ENCODE measurements around the gene C1RL. TPM values are rescaled to one million over a fixed set of nuclear protein-coding genes. Genes with fewer than 3 reads are reported as not detected.

The C1RL gene
- total RNA-seq, 1 experiment from 2014 or later = 25.9 TPM

DNA sequence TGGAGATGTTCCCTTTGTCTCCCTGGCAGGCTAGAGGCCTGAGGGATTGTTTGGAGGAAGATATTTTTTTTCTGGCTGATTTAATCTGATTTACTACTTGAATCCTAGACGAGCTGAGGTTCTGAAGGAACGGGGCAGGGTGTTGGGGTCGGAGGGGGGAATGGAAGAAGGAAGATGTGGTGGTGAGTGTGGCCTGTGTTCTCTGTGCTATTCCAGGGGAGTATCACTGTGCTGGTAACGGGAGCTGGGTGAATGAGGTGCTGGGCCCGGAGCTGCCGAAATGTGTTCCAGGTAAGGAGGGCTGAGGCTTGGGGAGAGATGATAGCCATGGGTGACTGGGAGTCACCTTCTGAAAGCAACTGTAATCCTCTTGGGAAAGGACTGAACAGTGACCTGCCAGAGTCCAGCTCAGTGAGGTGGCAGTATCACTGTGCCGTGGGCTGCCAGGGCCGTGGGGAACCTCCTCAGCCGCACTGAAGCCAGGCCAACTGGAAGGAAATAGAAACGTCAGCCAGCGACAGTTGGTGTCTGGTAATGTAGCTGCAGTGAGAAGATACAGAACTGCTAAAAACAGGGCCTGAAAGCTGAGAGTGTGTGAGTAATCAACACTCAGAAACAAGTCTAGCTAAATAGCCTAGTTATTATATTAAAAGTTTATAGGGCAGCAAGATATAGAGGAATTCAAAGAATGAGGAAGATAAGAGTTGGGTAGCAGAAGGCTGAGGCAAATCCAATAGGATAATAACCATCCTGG is 40.6 kb downstream of the C1RL start (continued):
- TF ChIP-seq REST (IDR thresholded peaks at IDR 0.05; ENCODE audit: low read depth) (no peak), FOSL1 (IDR thresholded peaks at IDR 0.05; ENCODE audit: low read depth) (no peak), POLR2A (IDR thresholded peaks at IDR 0.05; ENCODE audit: borderline replicate concordance, extremely low read depth, insufficient read depth, insufficient read length) (no peak)
- TF ChIP-seq, protein P1, sequence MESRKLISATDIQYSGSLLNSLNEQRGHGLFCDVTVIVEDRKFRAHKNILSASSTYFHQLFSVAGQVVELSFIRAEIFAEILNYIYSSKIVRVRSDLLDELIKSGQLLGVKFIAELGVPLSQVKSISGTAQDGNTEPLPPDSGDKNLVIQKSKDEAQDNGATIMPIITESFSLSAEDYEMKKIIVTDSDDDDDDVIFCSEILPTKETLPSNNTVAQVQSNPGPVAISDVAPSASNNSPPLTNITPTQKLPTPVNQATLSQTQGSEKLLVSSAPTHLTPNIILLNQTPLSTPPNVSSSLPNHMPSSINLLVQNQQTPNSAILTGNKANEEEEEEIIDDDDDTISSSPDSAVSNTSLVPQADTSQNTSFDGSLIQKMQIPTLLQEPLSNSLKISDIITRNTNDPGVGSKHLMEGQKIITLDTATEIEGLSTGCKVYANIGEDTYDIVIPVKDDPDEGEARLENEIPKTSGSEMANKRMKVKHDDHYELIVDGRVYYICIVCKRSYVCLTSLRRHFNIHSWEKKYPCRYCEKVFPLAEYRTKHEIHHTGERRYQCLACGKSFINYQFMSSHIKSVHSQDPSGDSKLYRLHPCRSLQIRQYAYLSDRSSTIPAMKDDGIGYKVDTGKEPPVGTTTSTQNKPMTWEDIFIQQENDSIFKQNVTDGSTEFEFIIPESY (IDR thresholded peaks at IDR 0.05; ENCODE audit: extremely low read depth, insufficient replicate concordance, low read length) = no peak

GRCh38 chr12:7067096-7067495 is 41.9 kb downstream of the C1RL start:
- ATAC-seq (no peak), DNase-seq (ENCODE audit: low read depth, low spot score) (no peak)
- Histone ChIP-seq H3K27me3 (ENCODE audit: insufficient read depth, low read length) (no peaks in the 10 kb centered on the region), H3K4me1 (ENCODE audit: control insufficient read depth in 1 of 2, insufficient read depth in 2 of 2, low read length in 2 of 2) (no peaks in the 10 kb centered on the region), H3K79me2 (ENCODE audit: insufficient read depth, low read length) (no peaks in the 10 kb centered on the region), H3K4me2 (ENCODE audit: low read length) (no peak overlapping the region), H2AFZ (ENCODE audit: low read depth, low read length, poor library complexity, severe bottlenecking) (no peak overlapping the region), H3K4me3 (replicated peaks in 1 of 2; ENCODE audit: low read depth in 1 of 2, low read length in 2 of 2) (no peak overlapping the region), H3K9ac (ENCODE audit: low read length) (no peak overlapping the region), H3K9me3 (ENCODE audit: control insufficient read depth in 1 of 2, insufficient read depth in 1 of 2, low read depth in 1 of 2, low read length in 2 of 2) (no peaks in the 10 kb centered on the region), H3K36me3 (ENCODE audit: control insufficient read depth in 1 of 2, insufficient read depth in 2 of 2, low read length in 2 of 2) (no peaks in the 10 kb centered on the region), H3K9me2 (ENCODE audit: insufficient read depth) (no peaks in the 10 kb centered on the region), H4K20me1 (ENCODE audit: insufficient read depth) (no peaks in the 10 kb centered on the region), H3K27ac (ENCODE audit: low read depth, low read length) (no peak overlapping the region)
- intact Hi-C loops (cut with micrococcal nuclease) = no loop called here
- ChIA-PET POLR2A (no interaction called here), CTCF (no interaction called here), RAD21 (ENCODE audit: low non-redundant PET in 1 of 2, low total read pairs in 2 of 2, uncharacterized antibody in 2 of 2, unreplicated experiment in 2 of 2) (no interaction called here)
- no TSS peak for BruUV-seq (replicated peaks)
- TF ChIP-seq EZH2phosphoT487 (IDR thresholded peaks at IDR 0.05; ENCODE audit: borderline replicate concordance) = no peak
- TF ChIP-seq TCF7L2 (IDR thresholded peaks at IDR 0.05; ENCODE audit: borderline replicate concordance, extremely low read depth, insufficient read depth, insufficient read length) = no peak
- TF ChIP-seq POLR2A (IDR thresholded peaks at IDR 0.05; ENCODE audit: borderline replicate concordance, extremely low read depth, insufficient read depth, insufficient read length) = no peak
- TF ChIP-seq ZNF274 (IDR thresholded peaks at IDR 0.05; ENCODE audit: low read depth, low read length) = no peak
- TF ChIP-seq MAX (IDR thresholded peaks at IDR 0.05) = no peak
- TF ChIP-seq ELF1 (IDR thresholded peaks at IDR 0.05; ENCODE audit: borderline replicate concordance, low read depth) = no peak
- TF ChIP-seq EGR1 (IDR thresholded peaks at IDR 0.05; ENCODE audit: low read depth) = no peak
- TF ChIP-seq, protein P1 (IDR thresholded peaks at IDR 0.05; ENCODE audit: extremely low read depth, insufficient replicate concordance, low read length) = no peak
- TF ChIP-seq CEBPB (IDR thresholded peaks at IDR 0.05; ENCODE audit: low read depth) = no peak
